Activated CD8-positive, alpha-beta memory T cell treated with anti-CD3 and anti-CD28 coated beads, Interleukin-2, amount 50 U/mL, for 4 hours (primary cell): ENCODE data around the gene ARPC4.

Source experiments
- DNase-seq: peaks from one replicate; pipeline ENCODE4 v3.0.0-alpha.2; 2020

The ARPC4 gene

DNA sequence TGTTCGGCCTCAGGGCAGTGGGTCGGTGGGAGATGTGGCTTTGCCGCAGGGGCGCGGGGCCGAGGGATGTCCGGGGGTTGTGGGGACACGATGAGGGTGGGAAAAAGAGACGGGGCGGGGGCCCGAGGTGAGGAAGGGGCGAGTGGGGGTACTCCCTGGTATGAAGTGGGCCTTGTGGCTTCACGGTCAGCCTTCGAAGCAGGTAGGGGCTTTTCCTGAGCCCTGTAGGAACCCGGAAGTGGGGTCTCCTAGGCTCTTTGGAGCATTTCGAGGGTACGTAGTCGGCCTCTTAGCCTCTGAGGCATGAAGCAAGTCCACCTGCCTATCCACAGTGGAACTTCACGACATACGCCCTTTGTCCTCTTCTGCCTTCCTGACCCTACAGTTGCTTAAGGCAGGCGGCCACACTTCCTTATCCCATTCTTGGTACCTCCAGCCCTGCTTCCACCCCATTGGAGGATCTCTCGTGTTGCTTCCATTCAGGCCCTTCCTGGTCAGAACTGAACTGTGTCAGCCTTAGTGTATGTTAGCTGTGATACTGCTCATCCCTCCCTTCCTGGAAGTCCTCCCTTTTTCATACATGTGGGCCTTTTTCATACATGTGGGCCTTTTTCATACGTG, 389 bp downstream of the ARPC4 start:
- DNase-seq: no peak

DNA sequence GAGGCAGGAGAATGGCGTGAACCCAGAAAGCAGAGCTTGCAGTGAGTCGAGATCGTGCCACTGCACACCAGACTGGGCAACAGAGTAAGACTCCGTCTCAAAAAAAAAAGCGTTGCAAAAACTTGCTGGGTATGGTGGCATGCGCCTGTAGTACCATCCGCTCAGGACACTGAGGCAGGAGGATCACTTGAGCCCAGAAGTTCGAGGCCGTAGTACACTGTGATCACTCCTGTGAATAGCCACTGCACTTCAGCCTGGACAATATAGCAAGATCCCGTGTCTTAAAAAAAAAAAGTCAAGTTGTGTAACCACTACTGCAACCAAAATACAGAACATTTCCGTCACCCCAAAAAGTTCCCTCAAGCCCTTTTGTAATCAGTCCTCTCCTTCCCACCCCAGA, 1.5 kb downstream of the ARPC4 start:
- no peak for DNase-seq

DNA sequence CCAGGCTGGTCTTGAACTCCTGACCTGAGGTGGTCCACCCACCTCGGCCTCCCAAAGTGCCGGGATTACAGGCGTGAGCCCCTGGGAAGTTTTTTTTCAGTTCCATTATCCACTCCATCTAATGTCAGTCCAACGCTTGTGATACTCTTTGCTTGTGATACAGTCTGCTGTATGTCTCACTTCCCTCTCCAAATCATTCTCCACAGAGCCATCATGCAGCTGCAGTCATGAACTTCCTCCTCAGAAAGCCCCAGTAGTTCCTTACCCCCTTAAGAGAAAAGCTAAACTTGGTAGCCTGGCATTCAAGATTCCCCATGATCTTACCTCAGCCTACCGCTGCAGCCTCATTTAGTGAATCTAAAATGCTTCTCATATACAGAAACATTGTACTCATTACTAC, 2.3 kb downstream of the ARPC4 start:
- DNase-seq: no peak

DNA sequence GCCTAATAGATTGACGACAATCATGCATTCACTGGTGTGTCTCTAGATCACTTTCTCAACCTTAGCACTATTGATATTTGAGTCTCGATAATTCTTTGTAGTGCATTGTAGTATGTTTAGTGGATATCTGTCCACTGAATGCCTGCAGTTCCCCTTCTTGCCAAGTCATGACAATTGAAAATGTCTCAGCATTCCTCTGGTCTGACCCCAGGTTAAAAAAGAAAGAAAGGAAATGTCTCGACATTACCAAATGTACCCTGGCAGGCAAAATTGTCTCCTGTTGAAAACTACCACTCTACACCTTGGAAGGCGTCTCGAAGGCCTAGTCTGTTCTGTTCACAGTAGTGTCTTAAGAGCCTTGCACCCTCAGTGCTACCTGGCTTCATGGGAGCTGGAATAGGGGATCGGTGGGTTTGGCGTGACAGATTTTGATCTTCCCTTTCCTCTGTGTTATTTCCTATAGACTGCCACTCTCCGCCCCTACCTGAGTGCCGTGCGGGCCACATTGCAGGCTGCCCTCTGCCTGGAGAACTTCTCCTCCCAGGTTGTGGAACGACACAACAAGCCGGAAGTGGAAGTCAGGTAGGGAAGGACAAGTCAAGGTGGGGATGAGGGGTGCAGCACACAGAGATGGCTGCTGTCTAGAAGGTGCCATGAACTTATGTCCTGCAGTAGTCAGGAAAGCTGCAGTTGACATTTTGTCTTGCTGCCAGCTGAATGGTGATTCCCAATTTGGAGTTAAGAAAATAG, 4.5 kb downstream of the ARPC4 start:
- no peak for DNase-seq

DNA sequence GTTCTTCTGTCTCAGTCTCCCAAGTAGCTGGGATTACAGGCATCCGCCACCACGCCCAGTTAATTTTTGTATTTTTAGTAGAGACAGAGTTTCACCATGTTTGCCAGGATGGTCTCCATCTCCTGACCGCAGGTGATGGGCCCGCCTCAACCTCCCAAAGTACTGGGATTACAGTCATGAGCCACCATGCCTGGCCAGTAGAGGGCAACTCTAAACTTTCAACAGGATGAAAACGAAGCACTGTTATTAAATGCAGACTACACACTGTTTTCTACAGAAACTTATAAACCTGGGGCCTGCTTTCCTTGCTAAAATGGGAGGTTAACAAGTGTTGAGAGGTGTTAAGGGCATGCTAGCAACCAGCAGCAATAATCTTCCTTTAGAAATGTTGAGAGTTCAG, 7.6 kb downstream of the ARPC4 start:
- no peak for DNase-seq

DNA sequence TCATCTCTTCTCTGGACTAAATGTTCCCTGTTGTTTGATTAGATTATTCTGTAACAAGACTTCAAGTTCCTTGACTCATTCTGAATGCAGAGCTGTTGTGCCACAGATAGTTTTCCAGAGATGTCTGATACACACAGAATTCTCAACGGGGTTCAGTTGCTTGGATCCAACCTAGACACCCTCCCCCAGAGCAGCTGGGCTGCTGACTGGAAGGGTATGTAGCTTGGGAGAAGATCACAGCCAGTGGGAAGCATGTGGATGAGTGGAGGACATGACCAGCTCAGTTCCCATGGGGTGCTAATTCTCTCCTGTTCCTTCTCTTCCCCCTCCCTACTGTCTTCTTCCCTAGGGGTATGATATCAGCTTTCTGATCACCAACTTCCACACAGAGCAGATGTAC, 10.6 kb downstream of the ARPC4 start:
- no peak for DNase-seq

DNA sequence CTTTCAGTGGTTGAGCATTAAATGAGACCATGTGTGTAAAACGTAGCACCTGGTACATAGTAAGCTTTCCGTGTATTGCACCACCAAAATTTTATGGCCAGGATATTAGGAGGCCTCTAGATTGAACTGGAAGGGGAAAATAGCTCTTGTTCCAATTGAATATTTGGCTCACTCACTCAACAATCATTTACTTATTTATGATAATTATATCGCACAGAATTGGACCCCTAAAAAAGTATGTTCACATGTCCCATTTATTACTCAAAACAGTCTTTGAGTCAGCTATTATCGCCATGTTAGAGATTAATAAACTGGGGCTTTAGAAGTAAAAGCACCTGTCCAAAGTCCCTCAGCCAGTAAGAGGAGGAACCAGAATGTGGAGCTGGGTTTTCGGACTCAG, 12.1 kb downstream of the ARPC4 start:
- no peak for DNase-seq

DNA sequence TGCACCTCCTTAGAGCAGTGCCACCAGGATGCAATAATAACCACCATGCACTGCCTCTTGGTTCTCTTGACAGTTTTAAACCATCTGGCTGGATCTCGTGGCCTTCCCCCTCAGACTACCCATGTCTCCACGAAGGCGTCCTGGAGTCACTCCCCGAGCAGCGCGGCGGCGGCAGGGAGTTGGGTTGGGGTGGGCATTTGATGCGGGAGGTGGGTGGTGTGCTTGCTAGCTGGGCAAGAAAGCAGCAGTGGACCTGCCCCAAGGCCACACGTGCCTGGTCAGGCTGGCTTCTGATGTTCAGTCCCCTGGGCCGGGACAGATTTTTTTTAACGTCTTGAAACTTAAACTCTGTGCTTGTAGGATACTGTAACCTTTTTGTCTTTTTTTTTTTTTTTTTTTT, 13.3 kb downstream of the ARPC4 start:
- DNase-seq: no peak

DNA sequence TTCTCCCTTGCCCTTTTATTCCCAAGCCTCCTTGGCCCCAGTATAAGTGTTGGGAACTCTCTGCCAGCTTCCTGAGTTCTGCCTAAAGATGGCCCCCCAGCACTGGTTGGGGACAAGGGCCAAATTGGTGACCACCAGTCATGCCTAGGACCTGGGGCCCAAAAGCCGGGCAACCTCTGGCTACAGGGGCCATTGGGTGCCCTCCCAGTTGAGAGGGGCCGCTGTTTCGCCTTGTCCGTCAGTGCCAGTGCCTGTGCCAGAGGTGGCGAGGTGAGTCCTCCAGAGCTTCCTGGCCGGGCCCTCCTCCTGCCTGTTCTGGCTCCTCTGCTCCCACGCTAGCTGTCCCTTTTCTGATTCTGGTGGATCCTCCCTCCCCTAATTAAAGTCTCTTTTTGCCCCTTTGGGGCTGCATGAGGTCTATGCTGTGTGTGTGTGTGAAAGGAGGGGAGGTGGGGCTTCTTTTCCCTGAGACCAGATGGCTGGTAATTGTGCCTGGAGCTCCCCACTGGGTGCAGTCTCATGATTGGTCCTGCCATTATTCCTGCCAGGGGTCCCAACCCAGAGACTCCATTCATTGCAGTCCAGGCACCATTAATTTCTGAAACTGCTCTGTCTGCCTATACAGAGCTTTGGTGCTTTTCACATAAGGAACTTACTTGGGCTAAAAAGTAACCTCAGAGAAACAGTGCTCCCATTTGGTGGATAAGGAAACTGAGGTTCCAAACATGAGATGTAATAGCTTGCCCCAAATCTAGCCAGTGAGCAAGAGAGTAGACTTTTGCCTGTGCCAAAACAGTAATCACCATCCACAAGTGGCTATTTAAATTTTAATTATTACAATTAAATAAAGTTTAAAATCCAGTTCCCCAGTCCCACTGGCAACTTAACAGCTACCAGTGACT, 14.1 kb downstream of the ARPC4 start:
- no peak for DNase-seq

DNA sequence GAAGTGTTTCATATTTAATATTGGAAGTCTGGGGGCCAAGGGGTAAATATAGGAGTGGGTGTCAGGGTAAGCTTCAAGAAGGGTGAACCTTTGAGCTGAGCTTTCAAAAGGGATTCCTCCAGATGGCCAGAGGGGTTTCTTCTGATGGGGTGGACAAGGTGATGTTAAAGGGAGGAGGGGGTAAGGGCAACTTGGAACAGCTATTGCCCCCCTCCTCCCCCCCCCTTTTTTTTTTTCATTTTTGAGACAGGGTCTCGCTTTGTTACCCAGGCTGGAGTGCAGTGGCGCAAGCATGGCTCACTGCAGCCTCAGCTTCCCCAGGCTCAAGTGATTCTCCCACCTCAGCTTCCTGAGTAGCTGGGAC, 15.1 kb downstream of the ARPC4 start:
- DNase-seq: no peak

DNA sequence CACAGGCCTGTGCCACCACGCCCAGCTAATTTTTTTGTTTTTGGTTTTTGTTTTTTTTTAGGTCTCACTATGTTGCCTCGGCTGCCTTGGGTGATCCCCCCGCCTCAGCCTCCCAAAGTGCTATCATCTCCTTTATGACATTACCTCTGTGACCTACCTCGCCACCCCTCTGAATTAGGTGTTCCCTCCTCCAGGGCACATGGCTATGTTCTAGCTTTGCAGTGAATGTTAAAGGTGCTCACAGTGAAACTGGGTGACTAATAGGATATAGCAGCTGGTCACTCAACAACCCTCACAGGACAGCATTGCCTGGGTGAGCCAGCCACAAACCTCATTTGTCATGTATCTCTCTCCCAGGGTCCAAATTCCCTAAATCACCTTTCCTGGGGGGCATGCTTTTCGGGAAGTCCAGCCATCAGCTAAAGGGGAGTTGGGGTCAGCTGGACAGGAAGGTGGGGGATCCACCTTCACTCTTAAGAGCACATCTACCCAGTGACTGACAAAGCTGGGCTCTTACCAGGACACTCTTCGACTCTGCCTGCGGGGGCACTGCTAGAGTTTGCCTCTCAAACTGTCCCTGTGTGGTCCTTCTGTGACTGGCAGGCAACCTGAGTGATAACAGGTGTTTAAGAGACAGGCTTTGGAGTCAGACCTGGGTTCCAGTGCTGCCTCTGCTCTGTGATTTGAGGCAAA, 15.6 kb downstream of the ARPC4 start:
- peak; percentile 45 for DNase-seq

DNA sequence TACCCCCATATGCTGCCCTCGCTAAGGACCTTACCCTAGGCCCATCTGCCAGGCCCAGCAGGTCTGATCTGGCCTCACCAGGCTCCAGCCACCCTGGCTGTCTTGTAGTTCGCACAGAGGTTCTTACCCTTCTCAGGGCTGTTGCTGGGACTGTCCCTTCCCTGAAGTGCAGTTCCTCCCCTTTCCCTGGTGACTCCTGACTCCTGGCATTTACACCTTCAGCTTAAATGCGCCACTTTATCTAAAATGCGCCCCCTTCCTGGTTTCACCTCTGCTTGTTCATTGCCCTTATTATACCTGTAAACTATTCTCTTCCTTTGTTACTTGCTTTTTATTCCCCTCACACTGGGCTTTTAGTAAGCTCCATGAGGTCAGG, 16.3 kb downstream of the ARPC4 start:
- no peak for DNase-seq

DNA sequence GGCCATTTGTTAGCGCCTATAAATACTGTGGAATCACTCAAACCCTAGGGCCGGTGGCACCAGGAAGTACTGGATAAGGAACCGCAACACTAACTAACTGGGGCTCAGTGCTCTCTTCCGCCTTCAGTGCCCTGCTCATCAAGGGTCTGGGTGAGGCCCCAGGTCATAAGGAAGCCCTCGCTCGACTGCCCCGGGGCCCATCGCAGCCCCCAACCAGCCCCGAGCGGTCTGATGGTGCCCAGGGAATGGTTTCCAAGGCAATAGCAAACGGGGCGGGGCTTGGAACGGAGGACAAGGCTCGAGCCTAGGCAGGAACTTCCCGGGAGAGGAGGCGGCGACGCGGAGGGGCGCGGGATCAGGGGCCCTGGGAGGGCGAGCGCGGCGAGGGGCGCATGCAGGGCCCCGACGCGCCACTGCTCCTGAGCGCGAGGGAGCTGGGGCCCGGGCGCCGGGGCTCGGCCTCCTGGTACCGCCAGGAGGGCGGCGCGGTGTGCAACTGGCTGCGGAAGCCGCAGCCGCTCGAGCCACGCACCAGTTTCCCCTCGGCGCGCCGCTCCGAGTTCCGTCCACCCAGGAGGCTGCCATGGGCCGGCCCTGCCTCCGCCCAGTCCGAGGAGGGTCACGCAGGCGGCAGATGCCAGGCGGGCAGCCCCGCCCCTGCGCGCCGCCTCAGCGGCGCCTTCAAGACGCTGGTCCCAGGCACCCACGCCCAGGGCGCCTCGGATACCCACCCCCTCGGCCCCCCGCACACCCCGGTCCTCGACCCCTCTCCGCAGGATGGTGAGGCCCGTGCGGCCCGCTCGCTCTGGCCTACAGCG, 16.9 kb downstream of the ARPC4 start, which contains the start of gene TTLL3:
Gene TTLL3 (plus strand): TSS at position 648 of the 818 bp plus-strand sequence. CDS start 400 bp downstream, outside the sequence.
- peak; percentile 40 for DNase-seq

DNA sequence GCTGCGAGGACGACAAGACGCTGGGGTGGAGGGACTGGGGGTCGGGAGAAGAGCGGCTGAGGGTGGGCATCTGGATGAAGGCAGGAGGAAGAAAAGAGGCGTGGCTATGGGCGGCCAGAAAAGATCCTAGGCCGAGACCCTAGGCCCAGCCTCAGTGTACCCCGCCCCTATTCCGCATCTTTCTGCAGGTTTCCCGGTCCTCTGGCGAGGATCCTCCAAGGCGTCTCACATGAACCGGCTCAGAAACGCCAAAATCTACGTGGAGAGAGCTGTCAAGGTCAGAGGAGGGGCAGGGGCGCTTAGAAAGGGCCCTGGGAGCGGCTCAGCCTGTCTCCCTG, 17.5 kb downstream of the ARPC4 start:
- no peak for DNase-seq

DNA sequence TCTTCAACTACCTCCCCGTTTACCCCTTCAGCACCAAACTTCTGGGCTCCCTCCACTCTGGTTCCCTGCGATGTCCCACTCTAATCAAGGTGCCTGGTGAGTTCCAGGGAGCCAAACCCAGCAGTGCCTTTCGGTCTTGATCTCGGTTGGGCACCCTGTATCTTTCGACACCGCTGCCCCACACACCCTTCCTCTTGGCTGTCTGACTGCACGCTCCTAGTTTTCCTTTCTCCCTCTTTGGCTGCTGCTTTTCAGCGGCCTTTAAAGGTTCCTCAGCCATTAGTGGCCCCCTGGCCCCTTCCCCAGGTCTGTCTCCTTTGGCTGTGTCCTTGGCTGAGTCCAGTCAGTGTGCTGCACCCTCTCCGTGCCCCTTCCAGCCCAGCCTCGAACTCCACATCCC, 18.0 kb downstream of the ARPC4 start:
- no peak for DNase-seq

DNA sequence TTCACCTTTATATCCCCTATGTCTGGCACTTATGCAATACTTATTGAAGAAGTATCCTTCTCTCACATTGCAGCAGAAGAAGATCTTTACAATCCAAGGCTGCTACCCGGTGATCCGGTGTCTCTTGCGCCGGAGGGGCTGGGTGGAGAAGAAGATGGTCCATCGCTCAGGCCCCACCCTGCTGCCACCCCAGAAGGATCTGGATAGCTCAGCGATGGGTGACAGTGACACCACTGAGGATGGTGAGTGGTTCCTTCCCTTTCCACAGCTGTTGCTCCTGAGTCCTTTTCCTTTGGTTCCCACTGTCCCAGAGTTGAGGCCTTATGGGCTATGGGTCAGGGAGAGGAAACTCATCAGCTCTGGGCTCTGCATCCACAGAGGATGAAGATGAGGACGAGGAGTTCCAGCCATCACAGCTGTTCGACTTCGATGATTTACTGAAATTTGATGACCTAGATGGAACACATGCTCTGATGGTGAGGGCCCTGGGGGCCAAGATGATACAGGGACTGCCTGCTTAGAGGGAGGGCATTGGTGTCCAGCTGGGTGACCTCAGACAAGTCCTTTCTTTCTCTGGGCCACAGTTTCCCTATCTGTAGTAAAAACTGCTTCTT, 20.1 kb downstream of the ARPC4 start:
- DNase-seq: no peak

DNA sequence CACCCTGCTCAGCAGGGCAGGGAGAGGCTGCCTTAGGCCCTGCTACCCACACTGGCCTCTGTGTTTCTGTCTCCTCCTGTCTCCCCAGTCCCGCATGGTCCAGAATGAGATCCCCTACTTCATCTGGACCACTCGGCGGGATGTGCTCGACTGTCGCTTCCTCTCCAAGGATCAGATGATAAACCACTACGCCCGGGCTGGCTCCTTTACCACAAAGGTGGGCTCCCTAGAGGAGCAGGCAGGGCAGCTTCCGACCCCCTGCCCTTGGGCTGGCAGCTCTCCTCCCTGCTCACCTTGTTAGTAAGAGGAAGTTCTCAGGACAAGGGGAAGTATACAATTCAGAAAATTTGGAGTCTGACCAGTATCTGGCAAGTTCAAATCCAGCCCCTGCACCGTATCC, 23.1 kb downstream of the ARPC4 start:
- DNase-seq: no peak

DNA sequence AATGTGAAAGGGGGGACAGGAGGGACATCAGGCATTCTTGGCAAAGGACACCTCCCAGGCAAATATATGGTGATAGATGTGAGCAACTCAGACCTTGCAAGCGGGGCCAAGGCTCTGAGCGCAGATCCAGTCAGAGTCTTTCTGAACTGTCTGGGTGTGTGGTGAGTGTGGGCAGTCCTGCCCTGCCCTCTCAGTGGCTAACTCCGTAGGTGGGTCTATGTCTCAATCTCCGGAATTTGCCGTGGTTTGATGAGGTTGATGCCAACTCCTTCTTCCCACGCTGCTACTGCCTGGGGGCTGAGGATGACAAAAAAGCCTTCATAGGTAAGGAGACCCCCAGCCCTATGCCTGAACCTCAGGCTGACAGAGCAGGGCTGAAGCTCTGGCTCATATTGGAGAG, 24.6 kb downstream of the ARPC4 start:
- no peak for DNase-seq

DNA sequence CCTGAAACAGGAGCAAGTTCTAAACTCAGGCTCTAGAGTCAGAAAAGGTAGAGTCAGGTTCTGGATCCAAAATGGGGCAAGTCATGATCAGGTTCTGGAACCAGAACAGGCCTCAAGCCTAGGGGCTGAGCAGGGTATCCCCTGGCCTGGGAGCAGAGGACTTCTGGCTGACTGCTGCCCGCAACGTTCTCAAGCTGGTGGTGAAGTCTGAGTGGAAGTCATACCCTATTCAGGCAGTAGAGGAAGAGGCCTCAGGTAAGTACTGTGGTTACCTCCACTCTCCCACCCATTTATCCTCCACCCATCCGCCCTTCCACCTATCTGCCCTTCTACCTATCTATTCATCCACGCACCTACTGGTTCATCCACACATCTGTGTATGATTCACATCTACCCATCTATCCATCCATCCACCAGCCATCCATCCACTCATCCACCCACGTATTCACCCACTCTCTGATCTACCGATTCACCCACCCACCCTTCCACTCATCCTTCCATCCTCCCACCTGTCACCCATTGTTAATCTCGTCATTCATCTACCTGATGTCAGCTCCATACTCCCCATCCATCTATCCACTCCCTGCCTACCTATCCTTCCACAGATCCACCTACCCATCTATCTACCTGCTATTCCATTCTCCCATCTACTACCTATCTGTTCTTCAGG, 25.9 kb downstream of the ARPC4 start:
- no peak for DNase-seq

DNA sequence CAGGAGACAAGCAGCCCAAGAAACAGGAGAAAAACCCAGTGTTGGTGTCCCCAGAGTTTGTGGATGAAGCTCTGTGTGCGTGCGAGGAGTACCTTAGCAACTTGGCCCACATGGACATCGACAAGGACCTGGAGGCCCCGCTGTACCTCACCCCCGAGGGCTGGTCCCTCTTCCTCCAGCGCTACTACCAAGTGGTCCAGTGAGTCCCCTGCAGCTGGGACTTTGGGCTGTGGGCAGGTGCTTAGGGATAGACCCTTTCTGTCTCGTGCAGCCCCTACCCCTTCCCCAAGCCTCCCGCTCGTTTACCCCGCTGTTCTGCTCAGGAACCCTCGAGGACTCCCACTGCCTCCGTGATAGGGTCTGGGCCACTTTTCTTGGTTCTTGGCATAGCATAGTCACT, 27.7 kb downstream of the ARPC4 start:
- no peak for DNase-seq

DNA sequence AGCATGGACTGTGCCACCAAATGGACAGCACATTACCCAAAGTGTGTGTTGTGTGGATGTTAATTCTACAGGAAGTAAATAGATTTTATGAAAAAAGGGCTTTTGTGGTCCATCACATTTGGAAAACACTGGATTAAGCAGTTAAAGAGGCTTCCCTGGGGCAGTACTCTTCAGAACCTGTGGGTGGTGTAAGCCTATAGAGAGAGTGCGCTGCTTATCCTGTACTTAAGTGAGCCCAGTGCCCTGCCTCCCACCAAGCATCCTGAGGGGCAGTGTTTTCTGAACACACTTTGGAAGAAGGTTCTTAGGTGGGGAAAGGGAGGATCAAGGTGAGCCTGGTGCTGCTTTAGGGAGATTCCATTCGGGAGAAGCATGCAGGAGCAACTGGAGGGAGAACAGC, 28.1 kb downstream of the ARPC4 start:
- DNase-seq: no peak
